Calu3 (cell line): ENCODE data around the gene NUTM2D. TPM values are rescaled to one million over a fixed set of nuclear protein-coding genes. Genes with fewer than 3 reads are reported as not detected.
"Not testable (repeated sequence)": the region's sequence is repeated elsewhere in the genome, so short reads cannot be mapped to it uniquely, and the experiment has no call there.

ENCODE experiments used
- BruUV-seq: library from RNA; stranded (reverse); fragments of 400-500 nt; replicated peaks from 2 replicates; lab custom pipeline; 2021; lab: Mats Ljungman, UMichigan
- CTCF ChIA-PET: fragments of 300-600 bp; sonication (Branson Sonifier 250); formaldehyde crosslinking; loops from one replicate; lab custom pipeline; 2022; ENCODE audit warnings: antibody characterized with exemption; lab: Charles Lee
- DNase-seq: peaks from one replicate; pipeline ENCODE4 v3.0.0; 2022
- H3K27ac Mint-ChIP-seq: one replicate; pipeline ENCODE4 v1.8.0; 2022; ENCODE audit warnings: mixed read lengths; ENCODE audit not compliant: unreplicated experiment
- H3K27me3 Mint-ChIP-seq: one replicate; pipeline ENCODE4 v1.8.0; 2022; ENCODE audit warnings: mixed read lengths; ENCODE audit not compliant: unreplicated experiment
- H3K36me3 Mint-ChIP-seq: one replicate; pipeline ENCODE4 v1.8.0; 2022; ENCODE audit warnings: mild to moderate bottlenecking, moderate library complexity, mixed read lengths; ENCODE audit not compliant: insufficient read depth, unreplicated experiment
- H3K4me1 Mint-ChIP-seq: one replicate; pipeline ENCODE4 v1.8.0; 2022; ENCODE audit warnings: mild to moderate bottlenecking, low read depth, mixed read lengths; ENCODE audit not compliant: unreplicated experiment
- H3K4me3 Mint-ChIP-seq: one replicate; pipeline ENCODE4 v1.8.0; 2022; ENCODE audit warnings: mild to moderate bottlenecking, low read depth, moderate library complexity, mixed read lengths; ENCODE audit not compliant: unreplicated experiment
- H3K9me3 Mint-ChIP-seq: one replicate; pipeline ENCODE4 v1.8.0; 2022; ENCODE audit warnings: low read depth, mixed read lengths; ENCODE audit not compliant: unreplicated experiment
- intact Hi-C: fragments of 100-400 bp; cut with micrococcal nuclease; formaldehyde crosslinking; loops from one replicate; pipeline ENCODE4 v1.10.0; 2022; ENCODE audit not compliant: unreplicated experiment
- total RNA-seq: library from RNA; stranded (reverse); gene quantifications from 2 replicates; pipeline ENCODE4 v1.2.3, GENCODE V29; 2022

NUTM2D gene
- total RNA-seq, 1 experiment from 2014 or later, result 2.4 TPM

GRCh38 chr10:87355110-87355509 is 2.4 kb upstream of the NUTM2D start:
- H3K27me3 Mint-ChIP-seq, H3K27ac Mint-ChIP-seq, BruUV-seq, intact Hi-C loops, H3K4me3 Mint-ChIP-seq, H3K9me3 Mint-ChIP-seq, H3K36me3 Mint-ChIP-seq, DNase-seq, H3K4me1 Mint-ChIP-seq, CTCF ChIA-PET: not testable (repeated sequence)

- intact Hi-C loops, H3K27me3 Mint-ChIP-seq, H3K27ac Mint-ChIP-seq, H3K4me1 Mint-ChIP-seq, H3K36me3 Mint-ChIP-seq, DNase-seq, CTCF ChIA-PET, H3K4me3 Mint-ChIP-seq, BruUV-seq, H3K9me3 Mint-ChIP-seq: not testable (repeated sequence)
Measured at GRCh38 chr10:87358159-87358558, 615 bp downstream of the NUTM2D start.

GRCh38 chr10:87369514-87370112 is 12.1 kb downstream of the NUTM2D start:
- H3K4me3 Mint-ChIP-seq, H3K9me3 Mint-ChIP-seq, DNase-seq, intact Hi-C loops, H3K27ac Mint-ChIP-seq, H3K36me3 Mint-ChIP-seq, H3K4me1 Mint-ChIP-seq, H3K27me3 Mint-ChIP-seq, BruUV-seq, CTCF ChIA-PET: not testable (repeated sequence)

GRCh38 chr10:87374091-87374490 is 16.5 kb downstream of the NUTM2D start:
- intact Hi-C loops, BruUV-seq, H3K27me3 Mint-ChIP-seq, H3K4me3 Mint-ChIP-seq, H3K9me3 Mint-ChIP-seq, H3K36me3 Mint-ChIP-seq, H3K4me1 Mint-ChIP-seq, H3K27ac Mint-ChIP-seq, DNase-seq, CTCF ChIA-PET: not testable (repeated sequence)

- intact Hi-C loops, H3K4me1 Mint-ChIP-seq, H3K9me3 Mint-ChIP-seq, DNase-seq, H3K27ac Mint-ChIP-seq, H3K36me3 Mint-ChIP-seq, BruUV-seq, H3K4me3 Mint-ChIP-seq, H3K27me3 Mint-ChIP-seq, CTCF ChIA-PET: not testable (repeated sequence)
Measured at GRCh38 chr10:87379115-87379514, 21.6 kb downstream of the NUTM2D start.

- H3K27me3 Mint-ChIP-seq, intact Hi-C loops, BruUV-seq, CTCF ChIA-PET, H3K36me3 Mint-ChIP-seq, H3K27ac Mint-ChIP-seq, DNase-seq, H3K4me1 Mint-ChIP-seq, H3K4me3 Mint-ChIP-seq, H3K9me3 Mint-ChIP-seq: not testable (repeated sequence)
Measured at GRCh38 chr10:87383149-87383857, 25.8 kb downstream of the NUTM2D start.

- H3K4me3 Mint-ChIP-seq, intact Hi-C loops, H3K36me3 Mint-ChIP-seq, H3K4me1 Mint-ChIP-seq, BruUV-seq, CTCF ChIA-PET, H3K9me3 Mint-ChIP-seq, DNase-seq, H3K27ac Mint-ChIP-seq, H3K27me3 Mint-ChIP-seq: not testable (repeated sequence)
Measured at GRCh38 chr10:87384283-87384682, 26.7 kb downstream of the NUTM2D start.

GRCh38 chr10:87385762-87386360 is 28.3 kb downstream of the NUTM2D start:
- H3K9me3 Mint-ChIP-seq, intact Hi-C loops, CTCF ChIA-PET, H3K36me3 Mint-ChIP-seq, H3K4me3 Mint-ChIP-seq, H3K27me3 Mint-ChIP-seq, BruUV-seq, H3K27ac Mint-ChIP-seq, DNase-seq, H3K4me1 Mint-ChIP-seq: not testable (repeated sequence)

- intact Hi-C loops, H3K27me3 Mint-ChIP-seq, CTCF ChIA-PET, H3K4me3 Mint-ChIP-seq, H3K4me1 Mint-ChIP-seq, H3K9me3 Mint-ChIP-seq, BruUV-seq, H3K27ac Mint-ChIP-seq, DNase-seq, H3K36me3 Mint-ChIP-seq: not testable (repeated sequence)
Measured at GRCh38 chr10:87391360-87391759, 33.8 kb downstream of the NUTM2D start.

GRCh38 chr10:87396206-87396605 is 38.7 kb downstream of the NUTM2D start:
- H3K4me3 Mint-ChIP-seq, result not testable (repeated sequence)

More at GRCh38 chr10:87396206-87396605, 38.7 kb downstream of the NUTM2D start:
- CTCF ChIA-PET, H3K36me3 Mint-ChIP-seq, H3K4me1 Mint-ChIP-seq, DNase-seq, H3K27me3 Mint-ChIP-seq, BruUV-seq, intact Hi-C loops, H3K27ac Mint-ChIP-seq, H3K9me3 Mint-ChIP-seq: not testable (repeated sequence)
